Uterus (tissue), 2 donors: ENCODE data around the gene VSIG1.

Experiments used
- CTCF ChIP-seq, 4 experiments: fragments of 200-600 bp in 2 of 4; fragments of 450-650 bp in 2 of 4; sonication (generic) in 2 of 4; IDR thresholded peaks; one replicate each; pipeline ENCODE4 v1.5.1; 2016 to 2019; ENCODE audit warnings: antibody characterized with exemption in 4 of 4, mild to moderate bottlenecking in 2 of 4, moderate library complexity in 1 of 4
- POLR2A ChIP-seq, 2 donors: fragments of 450-650 bp; IDR thresholded peaks; one replicate each; pipeline ENCODE4 v1.6.1; 2016; ENCODE audit warnings: antibody characterized with exemption in 2 of 2, mild to moderate bottlenecking in 1 of 2, moderate library complexity in 1 of 2

DNA sequence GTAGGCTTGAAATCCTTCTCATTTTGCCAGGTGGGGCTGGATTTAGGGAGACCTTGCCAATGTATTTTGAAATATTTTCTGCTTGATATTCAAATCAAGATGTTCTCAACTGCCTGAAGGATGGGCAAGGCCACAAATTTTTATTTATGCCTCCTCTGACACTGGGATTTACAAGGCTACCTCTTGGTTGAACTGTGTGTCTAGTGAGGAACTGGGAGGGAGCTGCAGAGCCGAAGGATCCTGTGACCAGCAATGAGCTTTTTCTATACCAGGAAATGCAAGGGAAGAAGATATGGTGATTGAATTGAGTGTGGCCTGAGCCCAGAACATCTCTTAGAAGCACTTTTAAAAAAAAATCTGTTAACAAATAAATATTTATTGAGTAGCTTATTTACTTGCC lies 14.9 kb downstream of the VSIG1 start:
- TF ChIP-seq CTCF (IDR thresholded peaks at IDR 0.05) = no peak
- no peak for TF ChIP-seq POLR2A (IDR thresholded peaks at IDR 0.05)
